Adrenal gland (tissue), 12 donors: ENCODE data around the gene ST3GAL4. TPM values are rescaled to one million over a fixed set of nuclear protein-coding genes. Genes with fewer than 3 reads are reported as not detected.

Experiments
- DNase-seq, 7 donors: peaks; one replicate each; pipeline ENCODE4 v3.0.0-alpha.2; 2019 to 2020
- H3K27ac ChIP-seq, 5 donors: fragments of 200-600 bp; sonication (generic) in 4 of 5; 1 replicate in 3 of 5; 2 replicates in 2 of 5; pipeline versions ENCODE4 v1.5.1 to v1.8.0; 2016 to 2020; ENCODE audit warnings: mild to moderate bottlenecking in 1 of 5
- H3K27me3 ChIP-seq: fragments of 200-600 bp; 2 replicates; pipeline ENCODE4 v1.8.0; 2021
- H3K36me3 ChIP-seq, 2 donors: fragments of 200-600 bp; replicated peaks in 1 of 2; 1 replicate in 1 of 2; 2 replicates in 1 of 2; pipeline versions ENCODE4 v1.5.1 to v1.8.0; 2018 to 2022
- H3K4me1 ChIP-seq, 2 donors: fragments of 200-600 bp; replicated peaks in 1 of 2; 1 replicate in 1 of 2; 2 replicates in 1 of 2; pipeline versions ENCODE4 v1.5.1 to v1.8.0; 2018 to 2021
- H3K4me3 ChIP-seq, 4 donors: fragments of 200-600 bp; sonication (generic) in 3 of 4; one replicate each; pipeline ENCODE4 v1.5.1; 2016 to 2018
- H3K9me3 ChIP-seq, 3 donors: fragments of 200-600 bp; sonication (generic) in 1 of 3; replicated peaks in 1 of 3; 1 replicate in 2 of 3; 2 replicates in 1 of 3; pipeline versions ENCODE4 v1.5.1 to v1.8.0; 2016 to 2021
- POLR2A ChIP-seq, 2 donors: fragments of 450-650 bp; IDR thresholded peaks; one replicate each; pipeline ENCODE4 v1.6.1; 2017; ENCODE audit warnings: antibody characterized with exemption in 2 of 2, mild to moderate bottlenecking in 2 of 2, moderate library complexity in 1 of 2
- WGBS, 4 donors: extraction: QIAGEN DNeasy Blood & Tissue Kit in 2 of 4; methylation state at CpG; one replicate each; pipeline versions ENCODE4 v1.1.5 to v1.1.7; 2013 to 2017; 5-methylcytosine and 5-hydroxymethylcytosine counted together
- intact Hi-C, 2 donors: fragments of 100-400 bp; cut with DNase I; formaldehyde crosslinking; loops; one replicate each; pipeline versions ENCODE4 v1.14.1 to v1.15.0; 2022 to 2023
- polyA plus RNA-seq, 3 donors: library from polyadenylated mRNA; stranded (reverse); fragments of 200-250 nt in 2 of 3; fragments of 350-450 nt in 1 of 3; fragmentation: Illumina TruSeq in 1 of 3; extraction: RNeasy Lipid Tissue Mini Kit (QIAGEN cat#74804) in 1 of 3; gene quantifications; one replicate each; pipeline ENCODE4 v1.2.3, GENCODE V29; 2013 to 2014
- total RNA-seq, 9 donors: library from RNA; depleted of rRNA in 4 of 9; stranded (reverse); fragments of >200 nt in 4 of 9; fragments of 120-200 nt in 1 of 9; fragmentation: NEBNext Ultra II Directional in 1 of 9; extraction: Animal tissue kit (Norgen Biotek cat#: 25700) in 1 of 9; gene quantifications; one replicate each; pipeline versions ENCODE4 v1.1.0 to v1.2.4, GENCODE V29; 2013 to 2023
- TF ChIP-seq, protein P1 (sequence below), 6 experiments: fragments of 450-650 bp in 4 of 6; fragments of 200-600 bp in 2 of 6; sonication (generic) in 1 of 6; IDR thresholded peaks; 1 replicate in 5 of 6; 2 replicates in 1 of 6; pipeline versions ENCODE4 v1.5.1 to v1.8.0; 2016 to 2021; ENCODE audit warnings: antibody characterized with exemption in 6 of 6, mild to moderate bottlenecking in 2 of 6, moderate library complexity in 1 of 6
- donor health status: healthy with polysubstance abuse.
- donor health status: Bipolar disorder and iron deficiency.
- donor health status: DM: yes; HTN: yes; CAD: no.
- donor health status: DM: no; HTN: no; CAD: no.
- donor health status: DM: no; HTN: no; CAD: no.
- donor health status: DM: yes; HTN: yes; CAD: no.

The ST3GAL4 gene
- total and polyA plus RNA-seq, 12 donors, result 119 to 359 (median 163) TPM

- 38 to 51% (median 40%) methylated on average over 6 to 13 of the region's 13 CpGs for WGBS, 4 donors
- Histone ChIP-seq H3K27me3 (no peaks in the 10 kb centered on the region), H3K36me3 (no peaks in the 10 kb centered on the region), H3K27ac (peak overlapping the region; percentile 37 to 90 (median 60)), H3K9me3 (no peaks in the 10 kb centered on the region), H3K4me3 (no peak overlapping the region), H3K4me1 (peaks cover 42 to 68% of the 10 kb centered on the region in 2 donors)
- peak in 6 of 7 donors; percentile 46 to 80 (median 62) for DNase-seq
- no peak for TF ChIP-seq POLR2A (IDR thresholded peaks at IDR 0.05)
- TF ChIP-seq, protein P1, sequence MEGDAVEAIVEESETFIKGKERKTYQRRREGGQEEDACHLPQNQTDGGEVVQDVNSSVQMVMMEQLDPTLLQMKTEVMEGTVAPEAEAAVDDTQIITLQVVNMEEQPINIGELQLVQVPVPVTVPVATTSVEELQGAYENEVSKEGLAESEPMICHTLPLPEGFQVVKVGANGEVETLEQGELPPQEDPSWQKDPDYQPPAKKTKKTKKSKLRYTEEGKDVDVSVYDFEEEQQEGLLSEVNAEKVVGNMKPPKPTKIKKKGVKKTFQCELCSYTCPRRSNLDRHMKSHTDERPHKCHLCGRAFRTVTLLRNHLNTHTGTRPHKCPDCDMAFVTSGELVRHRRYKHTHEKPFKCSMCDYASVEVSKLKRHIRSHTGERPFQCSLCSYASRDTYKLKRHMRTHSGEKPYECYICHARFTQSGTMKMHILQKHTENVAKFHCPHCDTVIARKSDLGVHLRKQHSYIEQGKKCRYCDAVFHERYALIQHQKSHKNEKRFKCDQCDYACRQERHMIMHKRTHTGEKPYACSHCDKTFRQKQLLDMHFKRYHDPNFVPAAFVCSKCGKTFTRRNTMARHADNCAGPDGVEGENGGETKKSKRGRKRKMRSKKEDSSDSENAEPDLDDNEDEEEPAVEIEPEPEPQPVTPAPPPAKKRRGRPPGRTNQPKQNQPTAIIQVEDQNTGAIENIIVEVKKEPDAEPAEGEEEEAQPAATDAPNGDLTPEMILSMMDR (IDR thresholded peaks at IDR 0.05), result no peak
- intact Hi-C loops, result loop anchor here in 1 of 2 donors (5.0 kb wide), 1 partner anchor 64 kb away; the partner anchor contains the start of gene ST3GAL4
These were observed 65.8 kb downstream of the ST3GAL4 start for GRCh38 chr11:126421271-126421671.

DNA sequence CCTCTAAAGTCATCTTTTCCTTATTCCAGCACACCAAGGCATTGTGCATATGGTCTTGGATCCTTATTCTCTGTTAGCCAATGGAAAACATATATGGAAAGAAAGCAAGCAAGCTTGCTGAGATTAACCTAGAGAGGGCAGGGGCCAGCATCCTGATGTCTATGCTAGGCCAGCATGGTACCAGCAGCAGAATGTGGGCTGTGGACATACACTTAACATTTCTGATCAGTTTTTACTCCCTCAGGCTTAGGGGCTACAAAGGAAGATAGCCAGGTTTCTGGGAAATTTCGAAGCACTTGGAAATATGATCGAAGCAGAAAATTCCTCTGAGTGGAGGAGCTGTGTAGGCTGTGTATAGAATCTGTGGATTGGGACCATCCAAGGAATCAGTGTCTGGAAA, 67.0 kb downstream of the ST3GAL4 start:
- WGBS, 4 donors, result 88 to 99% (median 93%) methylated on average over 2 of the region's 2 CpGs
- Histone ChIP-seq H3K27ac (peak overlapping the region in 2 of 5 donors; percentile 77 to 90), H3K4me1 (peaks cover 33 to 70% of the 10 kb centered on the region in 2 donors), H3K36me3 (no peaks in the 10 kb centered on the region), H3K27me3 (no peaks in the 10 kb centered on the region), H3K4me3 (no peak overlapping the region), H3K9me3 (no peaks in the 10 kb centered on the region)
- TF ChIP-seq, protein P1 (IDR thresholded peaks at IDR 0.05), result no peak
- TF ChIP-seq POLR2A (IDR thresholded peaks at IDR 0.05), result no peak
- DNase-seq, result no peak
- intact Hi-C loops, result loop anchor here in 1 of 2 donors (5.0 kb wide), 1 partner anchor 65 kb away; the partner anchor contains the start of gene ST3GAL4

DNA sequence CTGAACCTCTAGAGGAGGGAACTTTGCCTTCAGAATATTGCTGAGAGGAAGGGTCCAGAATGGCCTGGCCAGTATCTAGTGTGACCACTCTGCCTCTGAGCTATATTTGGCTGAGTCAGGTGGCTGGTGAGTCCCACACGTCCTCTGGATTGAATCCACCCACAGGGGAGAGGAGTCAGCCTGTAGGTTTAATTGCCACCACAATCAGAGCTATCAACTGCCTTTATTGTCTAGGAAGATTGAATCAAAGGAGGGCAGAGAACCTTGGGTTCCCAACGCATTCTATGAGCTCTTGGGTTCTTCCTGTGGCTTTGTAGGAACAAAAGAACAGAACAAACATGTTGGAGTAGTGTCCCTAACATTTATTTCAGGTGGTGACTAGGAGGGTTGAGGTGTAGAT, 67.7 kb downstream of the ST3GAL4 start:
- Histone ChIP-seq H3K36me3 (no peaks in the 10 kb centered on the region), H3K27me3 (no peaks in the 10 kb centered on the region), H3K27ac (peak overlapping the region; percentile 10 to 90 (median 72)), H3K4me1 (peaks cover 33 to 72% of the 10 kb centered on the region in 2 donors), H3K9me3 (no peaks in the 10 kb centered on the region), H3K4me3 (no peak overlapping the region)
- 31 to 60% (median 38%) methylated on average over 1 to 2 of the region's 2 CpGs for WGBS, 4 donors
- TF ChIP-seq POLR2A (IDR thresholded peaks at IDR 0.05), result no peak
- intact Hi-C loops, result loop anchor here in 1 of 2 donors (5.0 kb wide), 1 partner anchor 66 kb away; the partner anchor contains the start of gene ST3GAL4
- DNase-seq, result no peak

DNA sequence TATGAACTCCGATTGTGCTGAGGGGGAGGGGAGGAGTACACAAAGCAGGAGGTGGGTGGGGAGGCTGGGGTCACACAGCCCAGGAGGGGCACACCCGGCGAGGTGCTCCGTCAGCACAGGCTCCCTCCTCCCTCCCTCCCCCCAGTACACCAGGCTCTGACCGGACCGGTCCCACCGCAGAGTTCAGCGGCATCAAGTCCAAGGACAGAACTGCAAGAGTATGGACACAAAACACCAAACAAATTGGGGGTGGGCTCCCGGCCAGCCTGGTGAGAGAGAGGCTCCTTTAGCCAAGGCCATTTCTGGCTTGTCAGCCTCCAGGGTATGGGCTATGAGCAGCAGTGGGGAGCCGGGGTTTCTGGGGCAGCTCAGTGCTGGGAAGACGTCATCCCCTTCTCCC, 68.3 kb downstream of the ST3GAL4 start:
- TF ChIP-seq POLR2A (IDR thresholded peaks at IDR 0.05), result peak in 1 of 2 donors; percentile 22
- TF ChIP-seq, protein P1 (IDR thresholded peaks at IDR 0.05), result no peak
- Histone ChIP-seq H3K36me3 (no peaks in the 10 kb centered on the region), H3K27me3 (no peaks in the 10 kb centered on the region), H3K27ac (peak overlapping the region; percentile 10 to 90 (median 72)), H3K4me3 (no peak overlapping the region), H3K9me3 (no peaks in the 10 kb centered on the region), H3K4me1 (peaks cover 33 to 69% of the 10 kb centered on the region in 2 donors)
- 45 to 71% (median 50%) methylated on average over 7 to 11 of the region's 11 CpGs for WGBS, 4 donors
- DNase-seq, result peak; percentile 76 to 95 (median 88)
- intact Hi-C loops, result loop anchor here in 1 of 2 donors (5.0 kb wide), 1 partner anchor 66 kb away; the partner anchor contains the start of gene ST3GAL4
